ENCODE data around the gene SWAP70. TPM values are rescaled to one million over a fixed set of nuclear protein-coding genes. Genes with fewer than 3 reads are reported as not detected.

The SWAP70 gene
- total RNA-seq, 5 donors from 2014 or later (not counting 1 experiment from before 2014, with no cell fraction given) = 4.5 to 14.3 (median 7.3) TPM

DNA sequence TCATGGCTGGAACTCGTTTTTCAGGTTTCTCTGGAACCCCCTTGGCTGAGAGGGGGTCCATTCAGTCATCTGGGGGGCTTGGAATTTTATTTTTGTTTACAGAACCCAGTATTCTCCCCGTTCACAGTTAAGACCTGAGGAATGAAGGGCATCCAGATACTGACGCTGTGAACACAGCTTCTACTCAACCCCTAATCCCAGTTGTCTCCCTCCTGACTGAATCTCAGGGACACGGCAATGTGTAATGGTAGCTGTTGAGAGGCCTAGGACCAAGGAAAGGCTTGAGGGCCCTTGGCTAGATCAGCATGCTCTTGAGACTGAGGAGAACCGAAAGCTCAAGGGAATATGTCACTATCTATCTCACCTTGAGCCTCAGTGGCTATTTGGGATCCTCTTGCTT lies 113.6 kb downstream of the SWAP70 start:
- no peaks in the 10 kb centered on the region for H3K4me1 ChIP-seq (ENCODE audit: control insufficient read depth in 1 of 2, extremely low read depth in 1 of 2, insufficient read depth in 2 of 2, low read length in 2 of 2)
- Mint-ChIP-seq H3K4me3 (no peak overlapping the region), H3K27ac (peak overlapping the region in 1 of 2 donors; percentile 34), H3K36me3 (peaks cover 30% of the 10 kb centered on the region), H3K4me1 (no peaks in the 10 kb centered on the region), H3K9me3 (no peaks in the 10 kb centered on the region), H3K27me3 (no peaks in the 10 kb centered on the region)
- ChIA-PET CTCF (interaction anchor here in 1 of 2 donors (0.5 kb wide), 1 partner anchor 115 kb away, joined by 4 read pairs; no protein-coding TSS in a partner anchor), POLR2A (no interaction called here)
- 100% methylated on average over 1 of the region's 5 CpGs for WGBS (ENCODE audit: insufficient coverage)
- ATAC-seq (replicated peaks in 1 of 4) (no peak), DNase-seq (no peak)
- H3K27ac ChIP-seq (ENCODE audit: low read length) = no peak overlapping the region
- no peaks in the 10 kb centered on the region for H3K27me3 ChIP-seq (replicated peaks in 1 of 2; ENCODE audit: control insufficient read depth in 2 of 2, extremely low read depth in 1 of 2, insufficient read depth in 2 of 2, low read length in 1 of 2)
- no peaks in the 10 kb centered on the region for H3K9me3 ChIP-seq
- H3K4me3 ChIP-seq (ENCODE audit: control insufficient read depth in 1 of 2, extremely low read depth in 1 of 2, low read length in 1 of 2) = no peak overlapping the region
- peaks cover 0 to 12% of the 10 kb centered on the region in 2 donors for H3K36me3 ChIP-seq (ENCODE audit: control insufficient read depth in 2 of 2, extremely low read depth in 1 of 2, insufficient read depth in 1 of 2, low read length in 1 of 2)

- Mint-ChIP-seq H3K36me3 (peaks cover 39% of the 10 kb centered on the region), H3K27ac (no peak overlapping the region), H3K4me1 (no peaks in the 10 kb centered on the region), H3K4me3 (no peak overlapping the region), H3K27me3 (no peaks in the 10 kb centered on the region), H3K9me3 (no peaks in the 10 kb centered on the region)
- no CpG with 5 or more reads among the region's 4 CpGs for WGBS (ENCODE audit: insufficient coverage)
- DNase-seq (no peak), ATAC-seq (replicated peaks in 1 of 4) (no peak)
- CTCF ChIA-PET = no interaction called here
- POLR2A ChIA-PET = no interaction called here
- peaks cover 0 to 12% of the 10 kb centered on the region in 2 donors for H3K36me3 ChIP-seq (ENCODE audit: control insufficient read depth in 2 of 2, extremely low read depth in 1 of 2, insufficient read depth in 1 of 2, low read length in 1 of 2)
- no peaks in the 10 kb centered on the region for H3K27me3 ChIP-seq (replicated peaks in 1 of 2; ENCODE audit: control insufficient read depth in 2 of 2, extremely low read depth in 1 of 2, insufficient read depth in 2 of 2, low read length in 1 of 2)
- no peaks in the 10 kb centered on the region for H3K4me1 ChIP-seq (ENCODE audit: control insufficient read depth in 1 of 2, extremely low read depth in 1 of 2, insufficient read depth in 2 of 2, low read length in 2 of 2)
- no peak overlapping the region for H3K4me3 ChIP-seq (ENCODE audit: control insufficient read depth in 1 of 2, extremely low read depth in 1 of 2, low read length in 1 of 2)
- H3K9me3 ChIP-seq = no peaks in the 10 kb centered on the region
- H3K27ac ChIP-seq (ENCODE audit: low read length) = no peak overlapping the region
Observed at GRCh38 chr11:9780929-9781328, 117.1 kb downstream of the SWAP70 start.

- H3K27ac Mint-ChIP-seq = peak overlapping the region in 1 of 2 donors; percentile 29
- Histone ChIP-seq H3K36me3 (ENCODE audit: control insufficient read depth in 2 of 2, extremely low read depth in 1 of 2, insufficient read depth in 1 of 2, low read length in 1 of 2) (peaks cover 9 to 19% of the 10 kb centered on the region in 2 donors), H3K27ac (ENCODE audit: low read length) (no peak overlapping the region), H3K9me3 (no peaks in the 10 kb centered on the region), H3K27me3 (replicated peaks in 1 of 2; ENCODE audit: control insufficient read depth in 2 of 2, extremely low read depth in 1 of 2, insufficient read depth in 2 of 2, low read length in 1 of 2) (no peaks in the 10 kb centered on the region), H3K4me3 (ENCODE audit: control insufficient read depth in 1 of 2, extremely low read depth in 1 of 2, low read length in 1 of 2) (no peak overlapping the region), H3K4me1 (ENCODE audit: control insufficient read depth in 1 of 2, extremely low read depth in 1 of 2, insufficient read depth in 2 of 2, low read length in 2 of 2) (no peaks in the 10 kb centered on the region)
- no peaks in the 10 kb centered on the region for H3K27me3 Mint-ChIP-seq
- H3K4me1 Mint-ChIP-seq = no peaks in the 10 kb centered on the region
- ChIA-PET POLR2A (no interaction called here), CTCF (no interaction called here)
- DNase-seq (no peak), ATAC-seq (replicated peaks in 1 of 4) (no peak)
- WGBS (ENCODE audit: insufficient coverage) = no CpG with 5 or more reads among the region's 2 CpGs
- no peaks in the 10 kb centered on the region for H3K9me3 Mint-ChIP-seq
- H3K36me3 Mint-ChIP-seq = peaks cover 52% of the 10 kb centered on the region
- no peak overlapping the region for H3K4me3 Mint-ChIP-seq
Observed at GRCh38 chr11:9783986-9784385, 120.1 kb downstream of the SWAP70 start.

- 100% methylated on average over 2 of the region's 6 CpGs for WGBS (ENCODE audit: insufficient coverage)
- no peaks in the 10 kb centered on the region for H3K27me3 Mint-ChIP-seq
- Histone ChIP-seq H3K27me3 (replicated peaks in 1 of 2; ENCODE audit: control insufficient read depth in 2 of 2, extremely low read depth in 1 of 2, insufficient read depth in 2 of 2, low read length in 1 of 2) (no peaks in the 10 kb centered on the region), H3K36me3 (ENCODE audit: control insufficient read depth in 2 of 2, extremely low read depth in 1 of 2, insufficient read depth in 1 of 2, low read length in 1 of 2) (peaks cover 9 to 18% of the 10 kb centered on the region in 2 donors), H3K27ac (ENCODE audit: low read length) (no peak overlapping the region), H3K4me1 (ENCODE audit: control insufficient read depth in 1 of 2, extremely low read depth in 1 of 2, insufficient read depth in 2 of 2, low read length in 2 of 2) (no peaks in the 10 kb centered on the region), H3K9me3 (no peaks in the 10 kb centered on the region), H3K4me3 (ENCODE audit: control insufficient read depth in 1 of 2, extremely low read depth in 1 of 2, low read length in 1 of 2) (no peak overlapping the region)
- no peaks in the 10 kb centered on the region for H3K9me3 Mint-ChIP-seq
- no peak overlapping the region for H3K27ac Mint-ChIP-seq
- no peak for DNase-seq
- CTCF ChIA-PET = no interaction called here
- H3K4me1 Mint-ChIP-seq = no peaks in the 10 kb centered on the region
- H3K4me3 Mint-ChIP-seq = no peak overlapping the region
- peaks cover 52% of the 10 kb centered on the region for H3K36me3 Mint-ChIP-seq
- POLR2A ChIA-PET = no interaction called here
- ATAC-seq (replicated peaks in 1 of 4) = no peak
Observed at GRCh38 chr11:9784602-9785315, 120.9 kb downstream of the SWAP70 start.

DNA sequence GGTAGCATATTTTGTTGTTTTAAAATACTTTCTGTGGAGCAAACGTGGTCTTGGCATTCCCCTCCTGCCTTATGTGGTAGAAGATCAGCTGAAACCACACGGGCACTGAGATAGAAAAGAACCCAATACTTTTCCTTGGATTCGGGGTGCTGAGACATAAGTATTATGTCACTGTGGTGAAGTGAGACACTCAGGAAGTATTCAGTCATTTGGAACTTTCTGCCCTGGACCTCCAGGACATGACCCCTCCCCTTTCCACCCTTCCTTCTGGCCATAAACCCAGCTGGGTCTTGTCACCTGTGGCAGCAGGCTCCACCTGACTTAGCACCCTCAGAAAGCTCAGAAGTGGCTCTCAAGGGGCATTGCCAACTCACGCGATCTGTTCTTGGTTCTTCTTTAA lies 123.4 kb downstream of the SWAP70 start:
- Mint-ChIP-seq H3K4me1 (no peaks in the 10 kb centered on the region), H3K4me3 (no peak overlapping the region), H3K27me3 (no peaks in the 10 kb centered on the region), H3K27ac (no peak overlapping the region), H3K36me3 (peaks cover 45% of the 10 kb centered on the region), H3K9me3 (no peaks in the 10 kb centered on the region)
- no peaks in the 10 kb centered on the region for H3K27me3 ChIP-seq (replicated peaks in 1 of 2; ENCODE audit: control insufficient read depth in 2 of 2, extremely low read depth in 1 of 2, insufficient read depth in 2 of 2, low read length in 1 of 2)
- ChIA-PET POLR2A (no interaction called here), CTCF (interaction anchor here in 1 of 2 donors (0.8 kb wide), 1 partner anchor 29 kb away, joined by 3 read pairs; no protein-coding TSS in a partner anchor)
- H3K4me1 ChIP-seq (ENCODE audit: control insufficient read depth in 1 of 2, extremely low read depth in 1 of 2, insufficient read depth in 2 of 2, low read length in 2 of 2) = no peaks in the 10 kb centered on the region
- H3K9me3 ChIP-seq = no peaks in the 10 kb centered on the region
- WGBS (ENCODE audit: insufficient coverage) = 90% methylated on average over 2 of the region's 5 CpGs
- H3K4me3 ChIP-seq (ENCODE audit: control insufficient read depth in 1 of 2, extremely low read depth in 1 of 2, low read length in 1 of 2) = no peak overlapping the region
- no peak overlapping the region for H3K27ac ChIP-seq (ENCODE audit: low read length)
- no peak for DNase-seq
- no peak for ATAC-seq (replicated peaks in 1 of 4)
- H3K36me3 ChIP-seq (ENCODE audit: control insufficient read depth in 2 of 2, extremely low read depth in 1 of 2, insufficient read depth in 1 of 2, low read length in 1 of 2) = peaks cover 7 to 9% of the 10 kb centered on the region in 2 donors

DNA sequence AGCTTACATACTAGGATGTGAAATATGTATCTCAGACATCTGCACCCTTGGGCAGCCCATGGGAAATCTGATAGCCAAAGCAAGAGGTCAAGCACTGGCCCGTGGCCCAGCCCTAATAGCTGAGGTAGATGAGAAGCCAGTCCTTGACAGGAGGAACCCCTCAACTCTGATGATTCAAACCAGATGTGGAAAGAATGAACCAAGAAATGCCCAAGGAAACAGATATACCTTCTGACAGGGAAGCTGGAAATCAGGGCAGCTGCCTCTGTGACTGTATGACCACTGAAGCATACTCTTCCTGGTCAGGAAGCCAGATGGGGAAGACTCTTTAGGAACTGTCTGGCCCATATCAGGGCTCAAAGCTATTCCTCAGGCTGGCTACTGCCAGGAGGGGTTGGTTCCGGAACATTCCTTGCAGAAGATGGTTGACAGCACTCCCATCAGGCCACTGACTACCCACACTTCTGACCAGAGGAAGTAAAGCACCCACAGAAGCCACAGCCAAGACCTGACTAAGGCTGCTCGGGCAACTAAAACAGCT lies 124.2 kb downstream of the SWAP70 start:
- POLR2A ChIA-PET = no interaction called here

More for the DNA sequence above, 124.2 kb downstream of the SWAP70 start:
- no peak overlapping the region for H3K27ac Mint-ChIP-seq
- Histone ChIP-seq H3K9me3 (no peaks in the 10 kb centered on the region), H3K27me3 (replicated peaks in 1 of 2; ENCODE audit: control insufficient read depth in 2 of 2, extremely low read depth in 1 of 2, insufficient read depth in 2 of 2, low read length in 1 of 2) (no peaks in the 10 kb centered on the region), H3K36me3 (ENCODE audit: control insufficient read depth in 2 of 2, extremely low read depth in 1 of 2, insufficient read depth in 1 of 2, low read length in 1 of 2) (peaks cover 7 to 9% of the 10 kb centered on the region in 2 donors), H3K27ac (ENCODE audit: low read length) (no peak overlapping the region), H3K4me1 (ENCODE audit: control insufficient read depth in 1 of 2, extremely low read depth in 1 of 2, insufficient read depth in 2 of 2, low read length in 2 of 2) (no peaks in the 10 kb centered on the region), H3K4me3 (ENCODE audit: control insufficient read depth in 1 of 2, extremely low read depth in 1 of 2, low read length in 1 of 2) (no peak overlapping the region)
- H3K9me3 Mint-ChIP-seq = no peaks in the 10 kb centered on the region
- CTCF ChIA-PET = no interaction called here
- WGBS (ENCODE audit: insufficient coverage) = 74% methylated on average over 2 of the region's 3 CpGs
- no peak for ATAC-seq (replicated peaks in 1 of 4)
- no peak for DNase-seq
- H3K4me3 Mint-ChIP-seq = no peak overlapping the region
- no peaks in the 10 kb centered on the region for H3K4me1 Mint-ChIP-seq
- H3K36me3 Mint-ChIP-seq = peaks cover 45% of the 10 kb centered on the region
- no peaks in the 10 kb centered on the region for H3K27me3 Mint-ChIP-seq

Data from T-cell (primary cell).